ENCODE data around the gene FAM170B. TPM values are rescaled to one million over a fixed set of nuclear protein-coding genes. Genes with fewer than 3 reads are reported as not detected.

The FAM170B gene
- total RNA-seq, 1 experiment from 2014 or later, result not detected

- Histone ChIP-seq H3K9me3 (ENCODE audit: control insufficient read depth, insufficient read depth, low read depth, low read length) (peaks cover 9% of the 10 kb centered on the region; the same call in 1 of the 2 replicates), H3K36me3 (ENCODE audit: control insufficient read depth, insufficient read depth, low read length) (no peaks in the 10 kb centered on the region), H3K4me3 (ENCODE audit: low read depth in 2 of 2, low read length in 2 of 2) (no peak overlapping the region), H3K4me1 (ENCODE audit: control insufficient read depth, insufficient read depth, low read length) (no peaks in the 10 kb centered on the region), H3K27me3 (ENCODE audit: control insufficient read depth, insufficient read depth, low read length) (peaks cover 6% of the 10 kb centered on the region), H3K27ac (ENCODE audit: low read length) (no peak overlapping the region)
- ATAC-seq (no peak), DNase-seq (ENCODE audit: low read depth, low spot score) (no peak)
- ChIA-PET POLR2A (no interaction called here), CTCF (no interaction called here)
- in situ Hi-C loops (cut with HindIII; ENCODE audit: low pct_unique_long_range_greater_than_20kb, low sequenced_read_pairs), result no loop called here
- TF ChIP-seq POLR2AphosphoS5 (IDR thresholded peaks at IDR 0.05; ENCODE audit: low read depth, low read length) (no peak), REST (IDR thresholded peaks at IDR 0.05; ENCODE audit: insufficient read depth in 1 of 2, low read depth in 2 of 2, low read length in 1 of 2) (no peak), TCF7L2 (IDR thresholded peaks at IDR 0.05; ENCODE audit: low read depth, low read length) (no peak), CTCF (IDR thresholded peaks at IDR 0.05) (no peak), SIN3A (IDR thresholded peaks at IDR 0.05; ENCODE audit: borderline replicate concordance, insufficient read depth, low read depth, low read length) (no peak)
- intact Hi-C loops (cut with micrococcal nuclease; ENCODE audit: unreplicated experiment), result no loop called here
- no TSS peak for BruUV-seq (replicated peaks)
Measured at GRCh38 chr10:49082766-49083165, 51.1 kb downstream of the FAM170B start.

GRCh38 chr10:49081547-49082275, 52.1 kb downstream of the FAM170B start:
- in situ Hi-C loops (cut with HindIII; ENCODE audit: low pct_unique_long_range_greater_than_20kb, low sequenced_read_pairs) (no loop called here), intact Hi-C loops (cut with micrococcal nuclease; ENCODE audit: unreplicated experiment) (no loop called here)
- POLR2A ChIA-PET, result no interaction called here
- no TSS peak for BruUV-seq (replicated peaks)
- ATAC-seq (no peak; the same call in 1 of the 2 replicates), DNase-seq (ENCODE audit: low read depth, low spot score) (no peak)
- Histone ChIP-seq H3K36me3 (ENCODE audit: control insufficient read depth, insufficient read depth, low read length) (no peaks in the 10 kb centered on the region), H3K27me3 (ENCODE audit: control insufficient read depth, insufficient read depth, low read length) (peaks cover 6% of the 10 kb centered on the region), H3K4me3 (ENCODE audit: low read depth in 2 of 2, low read length in 2 of 2) (no peak overlapping the region), H3K27ac (ENCODE audit: low read length) (no peak overlapping the region), H3K4me1 (ENCODE audit: control insufficient read depth, insufficient read depth, low read length) (no peaks in the 10 kb centered on the region), H3K9me3 (ENCODE audit: control insufficient read depth, insufficient read depth, low read depth, low read length) (peaks cover under 1% of the 10 kb centered on the region; the same call in 1 of the 2 replicates)
- CTCF ChIA-PET, result no interaction called here
- TF ChIP-seq TCF7L2 (IDR thresholded peaks at IDR 0.05; ENCODE audit: low read depth, low read length) (no peak), SIN3A (IDR thresholded peaks at IDR 0.05; ENCODE audit: borderline replicate concordance, insufficient read depth, low read depth, low read length) (no peak), POLR2AphosphoS5 (IDR thresholded peaks at IDR 0.05; ENCODE audit: low read depth, low read length) (no peak), CTCF (IDR thresholded peaks at IDR 0.05) (no peak), REST (IDR thresholded peaks at IDR 0.05; ENCODE audit: insufficient read depth in 1 of 2, low read depth in 2 of 2, low read length in 1 of 2) (no peak)
